HepG2 (cell line): Measurements from ENCODE around the gene CYBC1. TPM values are rescaled to one million over a fixed set of nuclear protein-coding genes. Genes with fewer than 3 reads are reported as not detected.

Experiments used
- KAT8 ChIP-seq: IDR thresholded peaks from 2 replicates; pipeline ENCODE4 v1.6.1; 2016; ENCODE audit warnings: missing genetic modification reagents, missing compliant biosample characterization
- KDM1A ChIP-seq: IDR thresholded peaks from 2 replicates; pipeline ENCODE4 v1.6.1; 2016; ENCODE audit warnings: missing compliant biosample characterization
- SP4 ChIP-seq: sonication (generic); formaldehyde crosslinking; IDR thresholded peaks from 2 replicates; pipeline ENCODE4 v1.8.1; 2023; ENCODE audit warnings: mild to moderate bottlenecking, missing genetic modification reagents
- U2AF2 ChIP-seq: fragments of 200-400 bp; formaldehyde crosslinking; IDR thresholded peaks from 2 replicates; pipeline ENCODE4 v1.6.1; 2017; ENCODE audit warnings: low read depth, mild to moderate bottlenecking, low read length
- ZBTB33 ChIP-seq: sonication (generic); formaldehyde crosslinking; IDR thresholded peaks from 2 replicates; pipeline ENCODE4 v1.4.0; 2020; ENCODE audit warnings: missing genetic modification reagents
- ZFP37 ChIP-seq: sonication (generic); formaldehyde crosslinking; IDR thresholded peaks from 2 replicates; pipeline ENCODE4 v1.4.0; 2020; ENCODE audit warnings: missing genetic modification reagents, borderline replicate concordance
- ZNF205 ChIP-seq: IDR thresholded peaks from 2 replicates; pipeline ENCODE4 v1.6.1; 2018; ENCODE audit warnings: missing biosample characterization, missing genetic modification reagents
- ZNF318 ChIP-seq: sonication (generic); formaldehyde crosslinking; IDR thresholded peaks from 2 replicates; pipeline ENCODE4 v1.4.0; 2020; ENCODE audit warnings: mild to moderate bottlenecking, missing genetic modification reagents
- ZNF790 ChIP-seq: sonication (generic); formaldehyde crosslinking; IDR thresholded peaks from 2 replicates; pipeline ENCODE4 v1.8.0; 2022; ENCODE audit warnings: missing genetic modification reagents, mild to moderate bottlenecking, borderline replicate concordance
- polyA plus RNA-seq, 8 experiments: library from polyadenylated mRNA; depleted of rRNA in 3 of 8; stranded (reverse) in 7 of 8; unstranded in 1 of 8; fragments of >200 nt; fragmentation: Illumina TruSeq in 4 of 8; extraction: Trizol in 4 of 8; gene quantifications; 2 replicates each; pipeline versions ENCODE4 v1.2.1 to v1.2.3, GENCODE V29; 2011 to 2016; ENCODE audit warnings: low read depth in 4 of 8, missing spikeins in 1 of 8, mixed read lengths in 1 of 8; ENCODE audit not compliant: insufficient read depth in 1 of 8
- total RNA-seq, 5 experiments: library from RNA; depleted of rRNA; stranded (reverse); fragments of >200 nt; fragmentation: Illumina TruSeq; extraction: Trizol; gene quantifications; 2 replicates each; pipeline ENCODE4 v1.2.3, GENCODE V29; 2016; ENCODE audit warnings: low read depth in 1 of 5

Gene CYBC1
- total and polyA plus RNA-seq, 2 of the 13 experiments (the other 11 are each of a cell fraction or from before 2014, with no cell fraction given) = 43.4 to 44.1 TPM

GRCh38 chr17:82495844-82496528, 45.4 kb upstream of the CYBC1 start (continued):
- TF ChIP-seq ZBTB33 (CRISPR knock-in tag) (peak; percentile 35; the same call in 1 of the 2 replicates), SP4 (no peak), ZNF205 (CRISPR knock-in tag) (no peak), ZFP37 (CRISPR knock-in tag) (0 out of 2 replicates have a peak, but pooled peaks have one; percentile 13), U2AF2 (no peak), KDM1A (CRISPR knock-in tag) (no peak), ZNF318 (no peak), KAT8 (CRISPR knock-in tag) (0 out of 2 replicates have a peak, but pooled peaks have one; percentile 14), ZNF790 (CRISPR knock-in tag) (no peak)
